A673 (cell line): Measurements from ENCODE around the gene SLC8A3.

Source experiments
- EZH2 ChIP-seq: fragments of 200-600 bp; sonication (generic); IDR thresholded peaks from 2 replicates; pipeline ENCODE4 v1.6.1; 2017; ENCODE audit warnings: borderline replicate concordance, low read depth, mild to moderate bottlenecking, mixed read lengths, antibody characterized with exemption, low read length; ENCODE audit not compliant: poor library complexity, severe bottlenecking
- TF ChIP-seq, protein P1 (sequence below): fragments of 300-800, 200-600 bp; sonication (generic); conservative IDR thresholded peaks from 2 replicates; pipeline ENCODE4 v1.5.1; 2017; ENCODE audit warnings: low read depth, mild to moderate bottlenecking, antibody characterized with exemption, low read length, moderate library complexity, mixed read lengths

DNA sequence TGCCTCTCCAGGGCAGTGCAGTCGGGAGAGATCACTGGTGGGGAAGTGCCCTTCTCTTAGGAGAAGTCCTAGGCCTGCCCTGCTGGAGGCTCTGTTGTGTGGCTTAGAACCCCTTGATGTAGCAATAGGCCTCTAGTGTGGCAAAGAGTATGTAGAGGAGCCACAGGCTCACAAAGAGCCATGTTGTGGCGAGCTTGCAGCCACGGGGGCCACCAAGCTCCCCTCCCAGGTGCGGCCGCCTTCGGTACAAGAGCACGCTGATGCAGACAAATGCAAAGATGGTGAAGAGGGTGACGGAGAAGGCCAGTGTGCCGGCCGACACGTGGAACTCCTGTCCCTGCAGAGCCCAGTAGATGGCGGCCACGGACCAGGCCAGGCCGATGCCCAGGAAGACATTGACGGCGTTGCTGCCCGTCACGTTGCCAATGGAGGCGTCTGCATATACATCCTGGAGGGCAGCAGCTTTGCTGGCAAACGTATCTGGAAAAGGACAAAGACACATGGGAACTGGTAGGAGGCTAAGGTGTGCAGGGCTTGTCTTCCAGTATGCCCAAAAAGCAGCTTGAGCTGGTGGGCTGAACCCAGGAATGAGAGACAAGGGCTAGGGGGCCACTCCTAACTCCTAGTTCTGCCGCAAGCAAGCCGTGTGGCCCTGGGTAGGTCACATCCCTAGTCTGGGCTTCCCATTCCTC, 142.8 kb downstream of the SLC8A3 start:
- TF ChIP-seq, protein P1, sequence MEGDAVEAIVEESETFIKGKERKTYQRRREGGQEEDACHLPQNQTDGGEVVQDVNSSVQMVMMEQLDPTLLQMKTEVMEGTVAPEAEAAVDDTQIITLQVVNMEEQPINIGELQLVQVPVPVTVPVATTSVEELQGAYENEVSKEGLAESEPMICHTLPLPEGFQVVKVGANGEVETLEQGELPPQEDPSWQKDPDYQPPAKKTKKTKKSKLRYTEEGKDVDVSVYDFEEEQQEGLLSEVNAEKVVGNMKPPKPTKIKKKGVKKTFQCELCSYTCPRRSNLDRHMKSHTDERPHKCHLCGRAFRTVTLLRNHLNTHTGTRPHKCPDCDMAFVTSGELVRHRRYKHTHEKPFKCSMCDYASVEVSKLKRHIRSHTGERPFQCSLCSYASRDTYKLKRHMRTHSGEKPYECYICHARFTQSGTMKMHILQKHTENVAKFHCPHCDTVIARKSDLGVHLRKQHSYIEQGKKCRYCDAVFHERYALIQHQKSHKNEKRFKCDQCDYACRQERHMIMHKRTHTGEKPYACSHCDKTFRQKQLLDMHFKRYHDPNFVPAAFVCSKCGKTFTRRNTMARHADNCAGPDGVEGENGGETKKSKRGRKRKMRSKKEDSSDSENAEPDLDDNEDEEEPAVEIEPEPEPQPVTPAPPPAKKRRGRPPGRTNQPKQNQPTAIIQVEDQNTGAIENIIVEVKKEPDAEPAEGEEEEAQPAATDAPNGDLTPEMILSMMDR: peak; percentile 77
- no peak for TF ChIP-seq EZH2
